ENCODE data around the gene CHRM5. TPM values are rescaled to one million over a fixed set of nuclear protein-coding genes. Genes with fewer than 3 reads are reported as not detected.

CHRM5 gene
- total and polyA plus RNA-seq, 2 donors (not counting 3 experiments of a cell fraction or from before 2014, with no cell fraction given), result 0.03 TPM; not detected in 1

- Histone ChIP-seq H3K27ac (ENCODE audit: insufficient read depth, low read depth, low read length) (peak overlapping the region; percentile 74), H3K79me2 (ENCODE audit: control insufficient read depth, insufficient read depth, low read length) (peaks cover 32% of the 10 kb centered on the region), H3K4me3 (replicated peaks in 1 of 3; ENCODE audit: insufficient read depth in 1 of 3, low read depth in 1 of 3, low read length in 3 of 3) (peak overlapping the region; percentile 47 to 90 (median 66)), H3K36me3 (ENCODE audit: control insufficient read depth in 2 of 2, extremely low read depth in 1 of 2, insufficient read depth in 2 of 2, low read length in 2 of 2) (no peaks in the 10 kb centered on the region), H2AFZ (ENCODE audit: low read depth, low read length) (peak overlapping the region; percentile 82), H3K4me1 (ENCODE audit: control insufficient read depth, extremely low read depth, insufficient read depth, low read length) (peaks cover 17% of the 10 kb centered on the region), H3K27me3 (ENCODE audit: control insufficient read depth in 2 of 2, insufficient read depth in 2 of 2, low read length in 2 of 2) (no peaks in the 10 kb centered on the region), H3K9me1 (replicated peaks; ENCODE audit: control insufficient read depth, extremely low read depth, insufficient read depth, low read length) (no peaks in the 10 kb centered on the region), H3K9ac (replicated peaks; ENCODE audit: extremely low read depth, insufficient read depth, low read length) (peak overlapping the region; percentile 91), H4K20me1 (replicated peaks; ENCODE audit: control insufficient read depth, extremely low read depth, insufficient read depth, low read length) (no peaks in the 10 kb centered on the region), H3K4me2 (ENCODE audit: insufficient read depth, low read length) (peak overlapping the region; percentile 78), H3K9me3 (replicated peaks; ENCODE audit: control insufficient read depth, insufficient read depth, low read length) (no peaks in the 10 kb centered on the region)
- dilution Hi-C loops (cut with MboI; ENCODE audit: extremely low pct_ligation_motif_present, low sequenced_read_pairs) (no loop called here), intact Hi-C loops (cut with micrococcal nuclease) (loop anchor here (1.0 to 10.0 kb wide), 3 partner anchors 20 to 332 kb away; partner anchors contain the start of genes GOLGA8A and LPCAT4)
- TSS peak; percentile 77 for BruUV-seq (replicated peaks)
- no peak for TF ChIP-seq MYC (IDR thresholded peaks at IDR 0.05; ENCODE audit: low read depth, low read length)
- TF ChIP-seq POLR2A (IDR thresholded peaks at IDR 0.05; ENCODE audit: low read depth, low read length), result no peak
- POLR2A ChIA-PET, result interaction anchor here (0.5 to 1.8 kb wide), 3 partner anchors 107 to 273 kb away, joined by 3 to 5 read pairs (median 3); partner anchors contain the start of gene KATNBL1
- FAIRE-seq (peak; percentile 72), DNase-seq (ENCODE audit: low read depth, low spot score) (no peak)
- CTCF ChIA-PET, result interaction anchor here (0.6 to 2.1 kb wide), 6 partner anchors 8 to 485 kb away, joined by 3 to 25 read pairs (median 3); partner anchors contain the start of genes KATNBL1 and LPCAT4
Measured at GRCh38 chr15:34102175-34102925, 134.1 kb downstream of the CHRM5 start.

GRCh38 chr15:34106423-34106822 is 138.1 kb downstream of the CHRM5 start:
- H3K36me3 ChIP-seq (ENCODE audit: control insufficient read depth in 2 of 2, extremely low read depth in 1 of 2, insufficient read depth in 2 of 2, low read length in 2 of 2), result no peaks in the 10 kb centered on the region
- no peaks in the 10 kb centered on the region for H3K9me3 ChIP-seq (replicated peaks; ENCODE audit: control insufficient read depth, insufficient read depth, low read length)
- no peaks in the 10 kb centered on the region for H3K9me1 ChIP-seq (replicated peaks; ENCODE audit: control insufficient read depth, extremely low read depth, insufficient read depth, low read length)
- no peaks in the 10 kb centered on the region for H3K27me3 ChIP-seq (ENCODE audit: control insufficient read depth in 2 of 2, insufficient read depth in 2 of 2, low read length in 2 of 2)
- dilution Hi-C loops (cut with MboI; ENCODE audit: extremely low pct_ligation_motif_present, low sequenced_read_pairs) (no loop called here), intact Hi-C loops (cut with micrococcal nuclease) (loop anchor here (10.0 kb wide), 1 partner anchor 328 kb away; the partner anchor contains the start of gene GOLGA8A)
- ChIA-PET CTCF (interaction anchor here (0.9 to 2.2 kb wide), 2 partner anchors 103 to 105 kb away, joined by 3 to 14 read pairs; partner anchors contain the start of gene KATNBL1), POLR2A (no interaction called here)
- DNase-seq (ENCODE audit: low read depth, low spot score), result no peak
- FAIRE-seq, result no peak
- no peaks in the 10 kb centered on the region for H4K20me1 ChIP-seq (replicated peaks; ENCODE audit: control insufficient read depth, extremely low read depth, insufficient read depth, low read length)
- no peak overlapping the region for H3K9ac ChIP-seq (replicated peaks; ENCODE audit: extremely low read depth, insufficient read depth, low read length)
- peaks cover 6% of the 10 kb centered on the region for H3K4me1 ChIP-seq (ENCODE audit: control insufficient read depth, extremely low read depth, insufficient read depth, low read length)
- TF ChIP-seq MAX (IDR thresholded peaks at IDR 0.05; ENCODE audit: insufficient read depth, insufficient read length), result no peak
- TF ChIP-seq JUN (IDR thresholded peaks at IDR 0.05; ENCODE audit: borderline replicate concordance, insufficient read depth, insufficient read length, low read depth), result no peak
- no peak for TF ChIP-seq GATA2 (IDR thresholded peaks at IDR 0.05; ENCODE audit: insufficient read depth, insufficient read length, low read depth, low read length)
- TF ChIP-seq FOS (IDR thresholded peaks at IDR 0.05; ENCODE audit: borderline replicate concordance, insufficient read depth, low read length), result no peak
- TF ChIP-seq POLR2AphosphoS5 (IDR thresholded peaks at IDR 0.05; ENCODE audit: insufficient read depth, low read depth, low read length), result no peak
- TF ChIP-seq EZH2 (IDR thresholded peaks at IDR 0.05; ENCODE audit: borderline replicate concordance, low read depth, low read length, severe bottlenecking), result no peak
- no peak for TF ChIP-seq CTCF (IDR thresholded peaks at IDR 0.05; ENCODE audit: extremely low read depth in 1 of 2, insufficient read depth in 1 of 2, low read depth in 1 of 2, low read length in 2 of 2)
- H3K79me2 ChIP-seq (ENCODE audit: control insufficient read depth, insufficient read depth, low read length), result peaks cover 2% of the 10 kb centered on the region
- no peak overlapping the region for H3K27ac ChIP-seq (ENCODE audit: insufficient read depth, low read depth, low read length)
- no peak overlapping the region for H2AFZ ChIP-seq (ENCODE audit: low read depth, low read length)
- BruUV-seq (replicated peaks), result no TSS peak
- no peak overlapping the region for H3K4me3 ChIP-seq (replicated peaks in 1 of 3; ENCODE audit: insufficient read depth in 1 of 3, low read depth in 1 of 3, low read length in 3 of 3)
- H3K4me2 ChIP-seq (ENCODE audit: insufficient read depth, low read length), result no peak overlapping the region

Data from endothelial cell of umbilical vein (primary cell).